NCI-H2196 (cell line): ENCODE results near the gene TRIM71.
"Not testable (repeated sequence)": the region's sequence is repeated elsewhere in the genome, so short reads cannot be mapped to it uniquely, and the experiment has no call there.

ENCODE experiments used
- DNase-seq: peaks from one replicate; lab custom pipeline; 2025; ENCODE audit not compliant: unreplicated experiment; lab: John Stamatoyannopoulos, UW

TRIM71 gene

DNA sequence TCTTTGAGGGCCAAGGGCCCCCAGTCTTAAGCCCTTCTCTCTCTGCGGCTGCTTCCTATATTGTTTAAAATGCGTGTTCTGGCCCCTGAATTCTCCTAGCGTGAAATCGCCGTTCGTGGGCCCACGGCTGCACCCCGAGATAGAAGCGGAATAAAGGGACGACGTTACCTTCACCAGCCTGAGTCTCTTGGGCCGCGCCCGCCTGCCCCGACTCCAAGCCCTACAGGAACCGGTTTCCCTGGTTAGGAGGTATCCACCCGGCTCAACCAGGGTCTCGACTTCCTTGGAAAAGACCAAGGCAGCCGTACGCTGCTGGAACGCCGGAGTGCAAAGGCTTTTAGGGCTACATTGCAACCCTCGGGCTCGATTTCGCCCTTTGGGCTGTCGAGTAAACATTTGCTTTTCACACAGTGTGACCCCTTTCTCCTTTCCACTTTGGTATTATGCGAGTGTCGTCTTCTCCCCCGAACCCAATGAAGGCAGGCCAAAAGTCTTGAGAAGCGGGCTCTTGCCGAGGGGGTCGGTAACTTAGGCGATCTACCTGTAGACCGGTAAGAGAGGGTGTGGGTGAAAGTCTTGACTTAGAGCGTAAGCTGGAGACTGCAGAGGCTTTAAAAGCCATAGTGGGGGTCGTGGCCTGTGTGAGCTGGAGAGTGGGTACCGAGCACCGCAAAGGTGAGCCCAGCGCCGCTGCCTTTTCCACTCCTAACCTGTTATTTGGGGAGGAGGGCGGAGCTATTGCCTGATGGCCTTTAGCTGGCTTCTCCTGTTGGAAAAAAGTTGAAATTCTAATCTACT is 2.0 kb downstream of the TRIM71 start:
- no peak for DNase-seq

DNA sequence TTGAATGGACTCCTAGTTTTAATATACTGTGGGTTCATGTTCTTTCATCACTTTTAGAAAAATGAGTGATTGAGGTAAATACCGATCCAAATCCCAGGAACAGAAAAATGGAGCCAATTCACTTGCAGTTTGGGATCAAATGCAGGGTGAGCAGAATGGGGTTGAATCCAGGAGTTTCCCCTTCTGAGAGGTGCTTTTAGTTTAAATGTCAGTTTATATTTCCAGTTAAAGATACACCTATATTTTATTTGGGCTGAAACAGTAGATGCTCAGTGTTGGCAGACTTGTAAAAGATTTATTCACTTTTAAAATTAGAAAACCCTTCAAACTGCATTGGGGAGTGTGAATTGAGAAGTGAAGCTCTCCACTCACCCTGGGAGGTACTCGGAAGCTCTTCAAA is 2.6 kb downstream of the TRIM71 start:
- DNase-seq = no peak

DNA sequence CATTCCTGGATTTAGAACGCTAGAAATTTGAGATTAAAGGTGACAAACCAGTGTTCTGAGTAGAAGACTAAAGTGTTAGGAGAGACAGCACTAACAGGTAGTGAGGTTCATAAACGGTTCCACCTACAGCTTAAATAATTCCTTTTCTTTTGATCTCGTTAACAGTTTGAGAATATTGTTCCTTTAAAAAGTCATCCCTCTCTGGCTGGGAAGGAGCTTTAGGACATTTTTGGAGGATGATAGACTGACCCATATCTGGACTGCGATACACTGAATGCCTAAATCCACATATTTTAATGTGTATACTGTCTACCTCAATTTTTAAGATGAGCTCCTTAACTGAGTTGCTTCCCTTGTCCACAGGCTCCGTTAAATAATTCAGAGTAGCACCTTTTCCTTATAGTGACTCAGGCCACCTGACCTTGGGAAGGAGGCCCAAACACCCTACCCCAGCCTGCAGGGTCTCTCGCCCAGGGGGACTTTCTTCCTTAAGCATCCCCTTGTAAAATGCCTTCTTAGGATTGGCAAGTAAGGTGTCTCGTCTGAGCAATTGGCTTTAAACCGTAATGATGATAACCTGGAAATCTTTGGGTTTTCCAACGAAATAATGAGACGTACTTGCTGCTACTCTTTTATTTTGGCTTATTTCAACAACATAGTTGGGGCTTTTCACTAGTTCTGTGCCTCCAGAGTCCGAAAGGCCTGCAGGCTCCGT is 3.3 kb downstream of the TRIM71 start:
- no peak for DNase-seq

DNA sequence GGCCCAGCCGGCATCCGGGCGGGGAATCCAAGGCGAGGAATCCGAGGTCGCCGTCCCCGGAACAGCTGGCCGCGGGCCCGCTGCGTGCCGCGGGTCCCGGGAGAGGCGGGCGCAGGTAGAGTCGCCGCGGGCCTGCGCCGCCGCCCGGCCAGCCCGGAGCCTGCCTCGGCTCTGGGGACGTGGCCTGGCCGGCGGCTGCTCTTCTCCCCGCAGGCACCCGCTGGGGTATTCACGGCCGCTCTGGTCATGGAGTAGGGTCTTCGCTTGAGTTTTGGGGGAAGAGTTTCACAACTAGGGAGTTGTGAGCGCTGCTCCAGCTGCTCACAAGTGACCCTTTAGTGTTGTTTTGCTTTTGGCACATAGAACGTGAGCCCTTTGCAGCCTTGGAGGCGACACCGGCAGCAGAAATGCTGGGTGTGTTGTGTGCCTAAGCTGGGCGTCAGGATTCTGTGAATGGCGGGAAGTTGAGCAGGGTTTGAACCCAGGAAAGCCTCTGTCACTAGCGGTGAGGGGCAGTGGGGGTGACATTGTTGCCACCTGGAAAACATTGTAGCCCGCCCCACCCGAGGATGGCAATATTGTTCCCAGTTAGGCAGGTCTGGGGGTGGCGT is 4.0 kb downstream of the TRIM71 start:
- DNase-seq = no peak

GRCh38 chr3:32822609-32823498 is 5.1 kb downstream of the TRIM71 start:
- no peak for DNase-seq

DNA sequence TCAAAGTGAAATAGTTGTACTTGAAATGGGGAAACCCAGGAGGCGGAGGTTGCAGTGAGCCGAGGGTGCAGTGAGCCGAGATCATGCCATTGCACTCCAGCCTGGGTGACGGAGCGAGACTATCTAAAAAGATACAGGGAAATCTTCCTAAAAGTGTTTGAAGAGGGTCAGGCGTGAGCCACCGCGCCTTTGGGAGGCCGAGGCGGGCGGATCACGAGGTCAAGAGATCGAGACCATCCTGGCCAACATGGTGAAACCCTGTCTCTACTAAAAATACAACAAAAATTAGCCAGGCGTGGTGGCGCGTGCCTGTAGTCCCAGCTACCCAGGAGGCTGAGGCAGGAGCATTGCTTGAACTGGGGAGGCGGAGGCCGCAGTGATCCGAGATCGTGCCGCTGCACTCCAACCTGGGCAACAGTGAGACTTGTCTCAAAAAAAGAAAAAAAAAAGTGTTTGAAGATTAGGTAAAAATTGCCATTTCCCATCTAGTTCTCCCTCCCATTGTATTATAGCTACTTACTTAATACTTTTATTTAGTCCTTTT is 5.9 kb downstream of the TRIM71 start:
- not testable (repeated sequence) for DNase-seq

- DNase-seq = no peak
These were observed 8.0 kb downstream of the TRIM71 start for GRCh38 chr3:32825601-32826375.

GRCh38 chr3:32831062-32831461 is 13.3 kb downstream of the TRIM71 start:
- no peak for DNase-seq

DNA sequence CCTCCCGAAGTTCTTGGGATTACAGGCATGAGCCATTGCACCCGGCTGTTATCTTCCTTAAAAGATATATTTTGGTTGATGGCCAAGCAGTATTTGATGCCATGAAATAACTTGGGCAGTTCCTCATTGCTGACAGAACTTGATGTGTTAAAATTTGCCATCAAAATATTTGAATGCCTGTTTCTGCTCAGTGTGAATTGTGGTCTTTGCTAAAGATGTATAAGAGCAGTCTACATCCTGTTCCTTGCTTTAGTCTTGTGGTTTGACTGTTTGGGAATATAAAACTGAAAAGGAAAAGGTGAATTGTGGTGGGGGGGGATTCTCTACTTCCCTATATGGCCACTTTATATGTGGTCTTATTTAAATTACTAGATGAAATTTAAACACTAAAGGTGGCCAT is 14.0 kb downstream of the TRIM71 start:
- no peak for DNase-seq

GRCh38 chr3:32832193-32832592 is 14.4 kb downstream of the TRIM71 start:
- DNase-seq = no peak

DNA sequence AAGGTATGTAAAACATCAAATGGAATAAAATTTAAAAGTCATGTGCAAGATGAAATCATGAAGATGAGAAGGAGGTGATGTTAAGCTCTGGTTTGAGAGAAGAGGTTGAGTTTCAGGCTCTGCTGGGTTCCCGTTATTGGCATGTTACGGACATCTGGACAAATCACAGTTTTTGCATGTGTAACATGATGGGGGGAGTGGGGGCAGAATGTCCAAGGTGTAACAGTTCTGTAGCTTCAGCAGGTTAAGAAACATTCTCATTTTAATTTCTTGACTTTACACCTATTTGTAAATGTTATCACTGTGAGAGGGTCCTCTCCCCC is 17.2 kb downstream of the TRIM71 start:
- no peak for DNase-seq

DNA sequence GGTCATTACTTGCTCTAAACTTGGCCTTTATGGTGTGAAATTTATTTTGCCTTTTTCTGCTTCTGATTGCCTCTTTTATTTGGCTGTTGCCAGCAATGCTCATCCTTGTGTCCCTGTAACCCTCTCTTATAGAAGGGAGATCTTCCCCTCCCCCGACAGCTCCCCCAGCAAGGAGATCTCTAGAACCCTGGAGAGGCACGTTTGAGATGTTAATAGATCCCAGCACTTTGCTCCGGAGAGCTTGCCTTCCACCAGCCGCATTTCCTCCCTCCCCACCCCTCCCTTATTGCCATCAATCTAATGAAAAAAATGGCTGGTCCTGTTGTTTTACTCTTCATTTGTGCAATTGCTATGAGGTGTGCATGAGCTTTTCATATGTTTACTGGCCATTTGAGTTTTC is 18.2 kb downstream of the TRIM71 start:
- no peak for DNase-seq

DNA sequence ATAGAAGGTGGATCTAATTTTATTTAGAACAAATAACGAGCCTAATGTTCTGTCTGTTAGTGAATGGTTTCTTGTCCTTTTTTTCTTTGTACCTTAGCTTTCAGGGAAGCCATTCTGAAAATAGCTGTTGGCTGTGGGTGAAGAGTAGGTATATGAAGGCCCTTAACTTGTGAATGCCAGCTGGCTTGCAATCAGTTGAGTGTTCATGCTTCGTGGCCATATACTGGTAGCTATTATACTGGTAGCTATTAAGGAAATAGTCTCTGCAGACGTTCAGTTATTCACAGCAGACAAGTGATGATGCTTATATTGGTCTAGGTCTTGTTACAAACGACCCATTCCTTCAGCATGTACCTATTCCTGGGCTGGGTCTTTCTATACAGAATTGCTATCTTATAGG is 18.8 kb downstream of the TRIM71 start:
- no peak for DNase-seq

DNA sequence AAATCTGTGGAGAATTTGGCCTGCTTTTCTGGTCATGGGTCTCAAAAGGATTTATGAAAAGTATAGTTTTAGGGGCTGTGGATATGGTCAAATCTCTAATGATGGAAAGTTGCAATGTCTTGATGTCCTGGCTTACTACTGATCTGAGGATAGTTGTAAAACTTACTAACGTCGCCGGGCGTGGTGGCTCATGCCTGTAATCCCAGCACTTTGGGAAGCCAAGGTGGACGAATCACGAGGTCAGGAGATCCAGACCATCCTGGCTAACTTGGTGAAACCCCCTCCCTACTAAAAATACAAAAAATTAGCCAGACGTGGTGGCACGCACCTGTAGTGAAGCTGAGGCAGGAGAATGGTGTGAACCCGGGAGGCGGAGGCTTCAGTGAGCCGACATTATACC is 19.6 kb downstream of the TRIM71 start:
- no peak for DNase-seq

DNA sequence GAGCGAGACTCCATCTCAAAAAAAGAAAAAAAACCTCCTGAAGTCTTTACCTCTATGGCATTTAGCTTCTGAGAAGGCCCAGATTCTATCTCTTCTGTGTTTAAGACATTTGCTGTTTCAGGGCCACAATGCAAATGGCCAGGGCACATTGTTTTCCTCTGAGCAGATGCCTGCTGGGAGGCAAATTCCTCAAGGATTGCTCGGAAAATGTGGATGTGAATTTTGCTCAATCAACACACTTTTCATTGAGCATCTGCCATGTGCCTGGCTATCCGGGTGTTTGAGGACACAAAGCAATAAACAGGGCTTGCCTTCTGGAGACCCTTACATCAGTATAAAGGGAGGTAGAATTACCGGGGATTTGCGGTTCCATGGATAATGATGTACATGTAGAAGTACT is 20.0 kb downstream of the TRIM71 start:
- no peak for DNase-seq

DNA sequence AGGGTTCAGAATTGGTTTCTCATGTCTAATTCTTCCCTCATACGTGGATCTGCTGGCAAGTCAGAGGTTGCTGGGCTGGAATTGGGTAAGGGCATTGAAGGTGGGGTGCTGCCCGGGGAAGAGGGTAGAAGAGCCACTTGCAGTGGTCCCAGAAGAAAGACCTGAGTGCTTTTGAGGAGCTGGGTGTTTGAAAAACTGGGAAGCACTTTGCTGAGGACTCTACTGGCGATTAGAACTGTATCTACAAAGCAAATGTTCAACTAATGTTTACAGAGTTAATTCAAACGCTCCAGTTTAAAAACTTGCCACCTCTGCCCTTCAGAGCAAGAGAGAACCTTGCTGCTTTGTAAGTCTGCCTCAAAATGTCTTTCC is 21.9 kb downstream of the TRIM71 start:
- no peak for DNase-seq

DNA sequence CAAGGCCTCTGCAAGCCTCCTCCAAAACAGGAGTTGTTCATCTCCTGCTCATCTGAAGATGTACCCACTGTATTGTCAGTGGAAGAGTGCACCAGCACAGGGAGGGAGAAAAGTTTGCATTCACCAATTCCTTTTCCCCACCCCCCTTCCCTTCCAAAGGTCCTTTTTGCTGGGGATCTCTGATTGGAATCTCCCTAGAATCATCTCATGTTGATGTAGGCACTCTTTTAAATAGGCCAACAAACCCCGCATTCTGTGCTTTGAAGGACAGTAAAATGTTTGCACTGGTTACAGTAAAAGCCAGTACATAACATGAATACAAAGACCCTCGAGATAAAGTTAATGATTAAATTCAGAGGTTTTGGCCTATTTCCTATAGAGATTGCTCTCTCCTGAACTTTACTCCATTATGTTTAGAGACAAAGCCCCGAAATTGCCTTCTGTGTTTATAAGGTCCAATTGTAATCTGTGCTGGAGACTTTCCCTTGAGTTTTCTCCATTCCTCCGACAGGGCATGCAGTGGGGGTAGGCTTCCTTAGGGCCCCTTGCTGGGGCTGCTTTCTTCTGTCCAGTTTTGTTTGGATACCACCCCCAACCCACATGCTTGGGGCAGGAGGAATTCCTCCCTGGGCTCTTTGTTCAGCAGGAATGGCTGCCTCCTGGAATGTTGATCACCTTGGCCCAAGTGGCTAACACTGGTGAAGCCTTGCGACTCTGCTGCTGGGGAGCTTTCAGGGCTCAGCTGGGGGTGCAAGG is 22.5 kb downstream of the TRIM71 start:
- no peak for DNase-seq

DNA sequence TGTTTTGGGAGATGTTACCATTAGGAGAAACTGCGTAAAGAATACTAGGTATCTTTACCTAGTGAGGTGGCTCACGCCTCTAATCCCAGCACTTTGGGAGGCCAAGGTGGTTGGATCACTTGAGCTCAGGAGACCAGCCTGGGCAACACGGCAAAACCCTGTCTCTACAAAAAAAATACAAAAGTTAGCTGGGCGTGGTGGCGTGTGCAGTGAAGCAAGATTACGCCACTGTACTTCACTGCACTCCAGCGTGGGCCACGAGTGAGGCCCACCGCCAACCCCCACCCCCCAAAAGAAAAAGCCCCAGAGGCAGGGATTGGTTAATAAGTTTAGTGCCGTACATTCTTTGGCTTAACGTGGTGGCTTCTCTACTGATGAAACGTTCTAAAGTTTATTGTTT is 23.5 kb downstream of the TRIM71 start:
- DNase-seq = no peak

DNA sequence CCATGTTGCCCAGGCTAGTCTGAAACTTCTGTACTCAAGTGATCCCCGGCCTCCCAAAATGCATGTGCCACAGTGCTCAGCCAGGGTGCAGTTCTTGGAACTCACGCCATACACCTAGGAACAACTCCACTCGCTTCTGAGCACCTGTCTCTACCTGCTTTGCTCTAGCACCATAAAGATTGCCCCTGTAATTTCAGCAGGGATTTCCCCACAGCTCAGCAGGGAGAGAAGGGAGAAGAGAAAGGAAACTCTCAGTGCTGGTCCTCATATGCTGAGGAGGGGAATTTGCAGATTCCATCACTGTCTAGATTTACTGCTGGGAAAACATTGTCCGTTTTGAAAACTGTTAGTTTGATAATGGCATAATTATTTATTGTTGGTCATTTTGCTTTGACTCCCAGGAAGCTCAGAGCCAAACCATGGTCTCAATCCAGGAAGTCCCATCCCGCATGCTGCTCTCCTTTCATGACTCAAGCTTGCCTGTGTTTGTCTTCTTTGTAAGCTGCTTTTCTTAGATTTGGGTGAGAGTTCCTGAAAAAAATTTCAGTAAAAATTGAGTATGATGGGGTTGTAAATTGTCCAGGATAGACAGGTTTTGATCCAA is 24.2 kb downstream of the TRIM71 start:
- no peak for DNase-seq
